Measurements from ENCODE around the gene FNTB. TPM values are rescaled to one million over a fixed set of nuclear protein-coding genes. Genes with fewer than 3 reads are reported as not detected.

The FNTB gene
- total RNA-seq, 2 experiments from 2014 or later: 7.5 to 7.9 TPM

GRCh38 chr14:65065719-65066118, 79.0 kb downstream of the FNTB start:
- Histone ChIP-seq H3K4me1 (ENCODE audit: insufficient read depth, low read length) (no peaks in the 10 kb centered on the region), H3K27ac (ENCODE audit: low read depth in 1 of 2, low read length in 2 of 2) (no peak overlapping the region), H3K9me3 (ENCODE audit: control insufficient read depth in 1 of 2, insufficient read depth in 1 of 2, low read length in 2 of 2) (no peaks in the 10 kb centered on the region), H3K36me3 (ENCODE audit: insufficient read depth, low read length) (peaks cover 68% of the 10 kb centered on the region), H3K27me3 (ENCODE audit: control insufficient read depth in 1 of 2, insufficient read depth in 2 of 2, low read length in 2 of 2) (no peaks in the 10 kb centered on the region), H3K4me3 (ENCODE audit: low read length) (no peak overlapping the region)
- ATAC-seq (ENCODE audit: poor library complexity): no peak
- ChIA-PET POLR2A (no interaction called here), CTCF (no interaction called here)
- no peaks in the 10 kb centered on the region for H3K27me3 Mint-ChIP-seq
- intact Hi-C loops (cut with DNase I, micrococcal nuclease): no loop called here
- no peak for DNase-seq
- H3K36me3 Mint-ChIP-seq (ENCODE audit: low read depth): peaks cover 88% of the 10 kb centered on the region
- no peak overlapping the region for H3K27ac Mint-ChIP-seq
- no peaks in the 10 kb centered on the region for H3K4me1 Mint-ChIP-seq (ENCODE audit: low read depth)
- H3K9me3 Mint-ChIP-seq: no peaks in the 10 kb centered on the region
- TF ChIP-seq, protein P1, sequence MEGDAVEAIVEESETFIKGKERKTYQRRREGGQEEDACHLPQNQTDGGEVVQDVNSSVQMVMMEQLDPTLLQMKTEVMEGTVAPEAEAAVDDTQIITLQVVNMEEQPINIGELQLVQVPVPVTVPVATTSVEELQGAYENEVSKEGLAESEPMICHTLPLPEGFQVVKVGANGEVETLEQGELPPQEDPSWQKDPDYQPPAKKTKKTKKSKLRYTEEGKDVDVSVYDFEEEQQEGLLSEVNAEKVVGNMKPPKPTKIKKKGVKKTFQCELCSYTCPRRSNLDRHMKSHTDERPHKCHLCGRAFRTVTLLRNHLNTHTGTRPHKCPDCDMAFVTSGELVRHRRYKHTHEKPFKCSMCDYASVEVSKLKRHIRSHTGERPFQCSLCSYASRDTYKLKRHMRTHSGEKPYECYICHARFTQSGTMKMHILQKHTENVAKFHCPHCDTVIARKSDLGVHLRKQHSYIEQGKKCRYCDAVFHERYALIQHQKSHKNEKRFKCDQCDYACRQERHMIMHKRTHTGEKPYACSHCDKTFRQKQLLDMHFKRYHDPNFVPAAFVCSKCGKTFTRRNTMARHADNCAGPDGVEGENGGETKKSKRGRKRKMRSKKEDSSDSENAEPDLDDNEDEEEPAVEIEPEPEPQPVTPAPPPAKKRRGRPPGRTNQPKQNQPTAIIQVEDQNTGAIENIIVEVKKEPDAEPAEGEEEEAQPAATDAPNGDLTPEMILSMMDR (IDR thresholded peaks at IDR 0.05): no peak
- no peak overlapping the region for H3K4me3 Mint-ChIP-seq

GRCh38 chr14:65069874-65070413, 83.2 kb downstream of the FNTB start:
- Mint-ChIP-seq H3K4me3 (no peak overlapping the region), H3K27me3 (no peaks in the 10 kb centered on the region), H3K4me1 (ENCODE audit: low read depth) (peaks cover 13% of the 10 kb centered on the region), H3K9me3 (no peaks in the 10 kb centered on the region), H3K27ac (no peak overlapping the region), H3K36me3 (ENCODE audit: low read depth) (peaks cover 86% of the 10 kb centered on the region)
- Histone ChIP-seq H3K27ac (ENCODE audit: low read depth in 1 of 2, low read length in 2 of 2) (no peak overlapping the region), H3K36me3 (ENCODE audit: insufficient read depth, low read length) (peaks cover 67% of the 10 kb centered on the region), H3K9me3 (ENCODE audit: control insufficient read depth in 1 of 2, insufficient read depth in 1 of 2, low read length in 2 of 2) (no peaks in the 10 kb centered on the region), H3K4me1 (ENCODE audit: insufficient read depth, low read length) (peaks cover 11% of the 10 kb centered on the region), H3K27me3 (ENCODE audit: control insufficient read depth in 1 of 2, insufficient read depth in 2 of 2, low read length in 2 of 2) (no peaks in the 10 kb centered on the region), H3K4me3 (ENCODE audit: low read length) (no peak overlapping the region)
- TF ChIP-seq, protein P1 (IDR thresholded peaks at IDR 0.05): no peak
- ATAC-seq (ENCODE audit: poor library complexity) (no peak), DNase-seq (no peak)
- intact Hi-C loops (cut with DNase I, micrococcal nuclease): no loop called here
- POLR2A ChIA-PET: no interaction called here
- CTCF ChIA-PET: no interaction called here

DNA sequence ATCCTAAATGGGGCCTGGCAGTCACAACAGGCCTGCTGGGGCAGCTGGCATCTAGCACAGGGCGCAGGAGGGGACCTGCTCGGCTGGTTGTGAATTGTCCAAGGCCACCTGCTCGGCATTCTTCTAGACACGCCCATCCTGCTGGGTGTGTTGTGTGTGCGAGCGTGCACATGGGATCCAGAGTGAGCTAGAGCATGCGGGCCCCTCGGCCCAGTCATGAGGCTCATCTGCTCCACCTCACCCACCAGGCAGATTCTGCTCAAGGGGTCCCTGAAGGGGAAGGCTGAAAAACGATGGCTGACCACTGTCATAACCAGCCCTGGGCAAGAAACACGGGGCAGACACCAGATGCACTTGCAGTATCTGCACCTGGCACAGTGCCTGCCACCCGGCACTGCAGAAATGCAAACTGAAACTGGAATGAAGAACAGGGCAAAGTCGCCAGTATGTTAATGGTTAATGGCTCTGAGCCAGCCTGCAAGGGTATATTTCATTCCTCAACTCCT, 83.8 kb downstream of the FNTB start:
- DNase-seq: no peak
- H3K9me3 ChIP-seq (ENCODE audit: control insufficient read depth in 1 of 2, insufficient read depth in 1 of 2, low read length in 2 of 2): no peaks in the 10 kb centered on the region
- peaks cover 86% of the 10 kb centered on the region for H3K36me3 Mint-ChIP-seq (ENCODE audit: low read depth)
- intact Hi-C loops (cut with DNase I, micrococcal nuclease): no loop called here
- H3K27ac Mint-ChIP-seq: no peak overlapping the region
- no peaks in the 10 kb centered on the region for H3K27me3 Mint-ChIP-seq
- H3K27me3 ChIP-seq (ENCODE audit: control insufficient read depth in 1 of 2, insufficient read depth in 2 of 2, low read length in 2 of 2): no peaks in the 10 kb centered on the region
- H3K9me3 Mint-ChIP-seq: no peaks in the 10 kb centered on the region
- TF ChIP-seq, protein P1 (IDR thresholded peaks at IDR 0.05): no peak
- peaks cover 67% of the 10 kb centered on the region for H3K36me3 ChIP-seq (ENCODE audit: insufficient read depth, low read length)
- peaks cover 16% of the 10 kb centered on the region for H3K4me1 ChIP-seq (ENCODE audit: insufficient read depth, low read length)
- ChIA-PET POLR2A (no interaction called here), CTCF (no interaction called here)
- H3K4me3 ChIP-seq (ENCODE audit: low read length): no peak overlapping the region
- H3K4me1 Mint-ChIP-seq (ENCODE audit: low read depth): peaks cover 19% of the 10 kb centered on the region
- no peak overlapping the region for H3K4me3 Mint-ChIP-seq
- no peak for ATAC-seq (ENCODE audit: poor library complexity)
- no peak overlapping the region for H3K27ac ChIP-seq (ENCODE audit: low read depth in 1 of 2, low read length in 2 of 2)
